ENCODE measurements around the gene ART3. TPM values are rescaled to one million over a fixed set of nuclear protein-coding genes. Genes with fewer than 3 reads are reported as not detected.
A peak's percentile ranks its signal among the peaks of the same experiment; 100 is the strongest.

ART3 gene
- total and polyA plus RNA-seq, 2 experiments from 2014 or later, result not detected

- Histone ChIP-seq H3K27me3 (replicated peaks; ENCODE audit: insufficient read depth) (peaks cover 7% of the 10 kb centered on the region; the same call in 1 of the 2 replicates), H3F3A (ENCODE audit: insufficient read depth) (no peaks in the 10 kb centered on the region), H3K27ac (no peak overlapping the region), H3K9me3 (ENCODE audit: low read depth) (no peaks in the 10 kb centered on the region), H3K79me2 (ENCODE audit: insufficient read depth) (no peaks in the 10 kb centered on the region), H4K20me1 (ENCODE audit: insufficient read depth) (no peaks in the 10 kb centered on the region), H3K9me2 (ENCODE audit: insufficient read depth) (no peaks in the 10 kb centered on the region), H3K36me3 (ENCODE audit: low read depth) (no peaks in the 10 kb centered on the region), H3K4me1 (ENCODE audit: insufficient read depth) (0 out of 2 replicates have a peak, but pooled peaks cover 3% of the 10 kb centered on the region), H3K9ac (no peak overlapping the region), H3K4me2 (ENCODE audit: unreplicated experiment) (no peak overlapping the region), H2AFZ (no peak overlapping the region), H3K4me3 (no peak overlapping the region)
- no peak for DNase-seq
- in situ Hi-C loops (cut with MboI), result no loop called here
- whole genome bisulfite sequencing, 2 experiments (ENCODE audit: low coverage in 1 of 2, low lambda C conversion rate in 2 of 2, missing lambda C conversion rate in 2 of 2), result 46 to 52% methylated on average over 3 of the region's 3 CpGs
- TF ChIP-seq EZH2phosphoT487 (IDR thresholded peaks at IDR 0.05; ENCODE audit: insufficient read depth, low read depth) (no peak), EZH2 (IDR thresholded peaks at IDR 0.05; ENCODE audit: insufficient read depth, poor library complexity, severe bottlenecking) (no peak)
These were observed 9.0 kb downstream of the ART3 start for GRCh38 chr4:76083386-76083988.

- Histone ChIP-seq H3K4me3 (no peak overlapping the region), H3K4me2 (ENCODE audit: unreplicated experiment) (no peak overlapping the region), H3K27me3 (replicated peaks; ENCODE audit: insufficient read depth) (peaks cover 2% of the 10 kb centered on the region; the same call in 1 of the 2 replicates), H3F3A (ENCODE audit: insufficient read depth) (no peaks in the 10 kb centered on the region), H3K27ac (no peak overlapping the region), H4K20me1 (ENCODE audit: insufficient read depth) (no peaks in the 10 kb centered on the region), H3K9me3 (ENCODE audit: low read depth) (no peaks in the 10 kb centered on the region), H3K79me2 (ENCODE audit: insufficient read depth) (no peaks in the 10 kb centered on the region), H3K4me1 (ENCODE audit: insufficient read depth) (0 out of 2 replicates have a peak, but pooled peaks cover 3% of the 10 kb centered on the region), H3K9me2 (ENCODE audit: insufficient read depth) (no peaks in the 10 kb centered on the region), H3K9ac (no peak overlapping the region), H2AFZ (no peak overlapping the region), H3K36me3 (ENCODE audit: low read depth) (no peaks in the 10 kb centered on the region)
- WGBS, 2 experiments (ENCODE audit: low coverage in 1 of 2, low lambda C conversion rate in 2 of 2, missing lambda C conversion rate in 2 of 2), result 65 to 69% methylated on average over 1 of the region's 1 CpG
- DNase-seq, result no peak
- in situ Hi-C loops (cut with MboI), result no loop called here
- TF ChIP-seq EZH2 (IDR thresholded peaks at IDR 0.05; ENCODE audit: insufficient read depth, poor library complexity, severe bottlenecking) (no peak), EZH2phosphoT487 (IDR thresholded peaks at IDR 0.05; ENCODE audit: insufficient read depth, low read depth) (no peak)
These were observed 10.0 kb downstream of the ART3 start for GRCh38 chr4:76084542-76084941.

DNA sequence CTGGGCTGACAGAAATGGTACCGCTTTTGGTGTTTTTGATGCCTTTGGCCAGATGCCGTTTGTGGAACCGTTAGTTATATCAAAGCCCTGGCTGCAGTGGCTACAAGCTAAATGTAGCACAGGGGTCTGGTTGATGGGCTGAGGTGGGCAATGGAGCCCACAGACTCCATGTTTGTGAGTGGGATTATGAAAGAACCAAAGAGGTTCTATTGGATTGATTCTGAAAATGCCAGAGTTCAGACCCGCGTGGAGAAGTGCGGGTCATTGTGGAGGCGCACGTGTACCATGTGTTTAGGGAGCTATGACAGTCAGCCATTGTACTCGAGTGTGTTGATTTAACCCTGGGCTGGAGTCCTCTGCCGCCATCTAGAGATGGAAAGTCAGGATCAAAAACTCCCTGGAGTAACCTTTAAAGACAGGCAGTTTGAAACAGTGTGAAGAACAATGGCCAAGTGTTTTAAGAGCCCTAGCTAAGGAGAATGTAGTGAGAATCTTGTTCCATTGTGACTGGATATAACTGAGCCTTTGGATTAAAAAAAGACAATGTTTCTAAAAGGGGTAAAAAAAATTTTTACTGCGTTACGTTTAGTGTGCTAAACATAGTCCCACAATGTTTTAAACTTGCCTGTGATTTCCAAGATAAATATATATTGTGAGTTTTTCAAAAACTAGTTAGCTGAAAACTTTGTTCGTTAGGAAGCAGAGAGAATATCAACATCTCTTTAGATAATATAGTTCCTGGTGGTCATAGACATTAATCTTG, 12.7 kb downstream of the ART3 start:
- H3K79me2 ChIP-seq (ENCODE audit: insufficient read depth), result no peaks in the 10 kb centered on the region
- H3K9ac ChIP-seq, result no peak overlapping the region
- peak overlapping the region; percentile 55 for H2AFZ ChIP-seq
- peak overlapping the region; percentile 60 for H3K4me2 ChIP-seq (ENCODE audit: unreplicated experiment)
- H3K9me3 ChIP-seq (ENCODE audit: low read depth), result no peaks in the 10 kb centered on the region
- no peaks in the 10 kb centered on the region for H3K9me2 ChIP-seq (ENCODE audit: insufficient read depth)
- no peaks in the 10 kb centered on the region for H4K20me1 ChIP-seq (ENCODE audit: insufficient read depth)
- 18 to 21% methylated on average over 13 of the region's 13 CpGs for WGBS, 2 experiments (ENCODE audit: low coverage in 1 of 2, low lambda C conversion rate in 2 of 2, missing lambda C conversion rate in 2 of 2)
- H3K36me3 ChIP-seq (ENCODE audit: low read depth), result no peaks in the 10 kb centered on the region
- peaks cover 11% of the 10 kb centered on the region for H3F3A ChIP-seq (ENCODE audit: insufficient read depth)
- no peaks in the 10 kb centered on the region for H3K27me3 ChIP-seq (replicated peaks; ENCODE audit: insufficient read depth)
- DNase-seq, result peak; percentile 79
- peaks cover 16% of the 10 kb centered on the region for H3K4me1 ChIP-seq (ENCODE audit: insufficient read depth)
- in situ Hi-C loops (cut with MboI), result no loop called here
- H3K4me3 ChIP-seq, result 0 out of 2 replicates have a peak overlapping the region, but pooled peaks have one; percentile 9
- H3K27ac ChIP-seq, result no peak overlapping the region
- TF ChIP-seq EZH2phosphoT487 (IDR thresholded peaks at IDR 0.05; ENCODE audit: insufficient read depth, low read depth), result no peak
- TF ChIP-seq EZH2 (IDR thresholded peaks at IDR 0.05; ENCODE audit: insufficient read depth, poor library complexity, severe bottlenecking), result no peak

- Histone ChIP-seq H3K9me2 (ENCODE audit: insufficient read depth) (no peaks in the 10 kb centered on the region), H3K4me1 (ENCODE audit: insufficient read depth) (peaks cover 16% of the 10 kb centered on the region), H3F3A (ENCODE audit: insufficient read depth) (peaks cover 11% of the 10 kb centered on the region), H3K9ac (no peak overlapping the region), H3K36me3 (ENCODE audit: low read depth) (no peaks in the 10 kb centered on the region), H3K4me2 (ENCODE audit: unreplicated experiment) (no peak overlapping the region), H3K79me2 (ENCODE audit: insufficient read depth) (no peaks in the 10 kb centered on the region), H2AFZ (no peak overlapping the region), H3K27me3 (replicated peaks; ENCODE audit: insufficient read depth) (no peaks in the 10 kb centered on the region), H4K20me1 (ENCODE audit: insufficient read depth) (no peaks in the 10 kb centered on the region), H3K9me3 (ENCODE audit: low read depth) (no peaks in the 10 kb centered on the region), H3K27ac (no peak overlapping the region), H3K4me3 (no peak overlapping the region)
- TF ChIP-seq EZH2phosphoT487 (IDR thresholded peaks at IDR 0.05; ENCODE audit: insufficient read depth, low read depth) (no peak), EZH2 (IDR thresholded peaks at IDR 0.05; ENCODE audit: insufficient read depth, poor library complexity, severe bottlenecking) (no peak)
- no peak for DNase-seq
- in situ Hi-C loops (cut with MboI), result no loop called here
- WGBS, 2 experiments (ENCODE audit: low coverage in 1 of 2, low lambda C conversion rate in 2 of 2, missing lambda C conversion rate in 2 of 2), result 83 to 92% methylated on average over 2 of the region's 2 CpGs
These were observed 14.2 kb downstream of the ART3 start for GRCh38 chr4:76088719-76089118.

All from GM23248 (cell line).